ENCODE data around the gene EIF5B.

DNA sequence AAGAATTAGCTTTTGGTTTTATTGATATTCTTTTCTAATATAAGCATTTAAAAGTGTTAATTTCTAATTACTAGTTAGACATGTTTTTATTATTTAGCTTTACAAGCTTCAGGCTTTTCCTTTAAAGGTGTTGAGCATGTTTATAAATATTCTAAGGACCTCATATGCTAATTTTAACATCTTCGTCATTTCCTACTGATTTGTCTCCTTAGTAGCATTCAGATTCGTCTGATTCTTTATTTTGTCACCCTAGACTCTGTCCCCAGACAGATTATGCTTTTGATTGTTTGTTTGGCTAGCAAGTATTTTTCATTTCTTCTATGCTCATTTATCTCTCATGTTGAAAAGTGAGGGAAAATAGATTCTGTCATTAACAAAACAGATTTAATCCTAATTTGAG, 51.7 kb downstream of the EIF5B start:
- TF ChIP-seq, protein P1, sequence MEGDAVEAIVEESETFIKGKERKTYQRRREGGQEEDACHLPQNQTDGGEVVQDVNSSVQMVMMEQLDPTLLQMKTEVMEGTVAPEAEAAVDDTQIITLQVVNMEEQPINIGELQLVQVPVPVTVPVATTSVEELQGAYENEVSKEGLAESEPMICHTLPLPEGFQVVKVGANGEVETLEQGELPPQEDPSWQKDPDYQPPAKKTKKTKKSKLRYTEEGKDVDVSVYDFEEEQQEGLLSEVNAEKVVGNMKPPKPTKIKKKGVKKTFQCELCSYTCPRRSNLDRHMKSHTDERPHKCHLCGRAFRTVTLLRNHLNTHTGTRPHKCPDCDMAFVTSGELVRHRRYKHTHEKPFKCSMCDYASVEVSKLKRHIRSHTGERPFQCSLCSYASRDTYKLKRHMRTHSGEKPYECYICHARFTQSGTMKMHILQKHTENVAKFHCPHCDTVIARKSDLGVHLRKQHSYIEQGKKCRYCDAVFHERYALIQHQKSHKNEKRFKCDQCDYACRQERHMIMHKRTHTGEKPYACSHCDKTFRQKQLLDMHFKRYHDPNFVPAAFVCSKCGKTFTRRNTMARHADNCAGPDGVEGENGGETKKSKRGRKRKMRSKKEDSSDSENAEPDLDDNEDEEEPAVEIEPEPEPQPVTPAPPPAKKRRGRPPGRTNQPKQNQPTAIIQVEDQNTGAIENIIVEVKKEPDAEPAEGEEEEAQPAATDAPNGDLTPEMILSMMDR (IDR thresholded peaks at IDR 0.05): no peak
- TF ChIP-seq EZH2 (IDR thresholded peaks at IDR 0.05; ENCODE audit: borderline replicate concordance, insufficient read depth, low read depth, low read length, poor library complexity, severe bottlenecking): no peak

Measured in B cell (primary cell).